GM23338 (cell line): ENCODE data around the gene BCL2A1. TPM values are rescaled to one million over a fixed set of nuclear protein-coding genes. Genes with fewer than 3 reads are reported as not detected.
A peak's percentile ranks its signal among the peaks of the same experiment; 100 is the strongest.

ENCODE experiments used
- ATAC-seq: fragments of 200-7000 bp; cut with Tn5 transposase; 3 replicates; pipeline ENCODE4 v1.9.1; 2020
- DNase-seq: peaks from one replicate; pipeline ENCODE4 v3.0.0-alpha.2; 2015; ENCODE audit warnings: low spot score
- H2AFZ ChIP-seq: fragments of 200-600 bp; sonication (generic); 2 replicates; pipeline ENCODE4 v1.8.0; 2016; ENCODE audit warnings: antibody characterized with exemption, mild to moderate bottlenecking, moderate library complexity
- H3F3A ChIP-seq: fragments of 200-600 bp; sonication (generic); replicated peaks from 2 replicates; pipeline ENCODE4 v1.8.0; 2017; ENCODE audit warnings: antibody characterized with exemption, mixed run types, low read depth
- H3K27ac ChIP-seq: fragments of 200-600 bp; sonication (generic); 2 replicates; pipeline ENCODE4 v1.6.1; 2016; ENCODE audit warnings: low read depth
- H3K27me3 ChIP-seq: fragments of 200-600 bp; sonication (generic); 2 replicates; pipeline ENCODE4 v1.8.0; 2016; ENCODE audit warnings: mild to moderate bottlenecking, mixed run types, moderate library complexity; ENCODE audit not compliant: insufficient read depth
- H3K36me3 ChIP-seq: fragments of 200-600 bp; sonication (generic); 2 replicates; pipeline ENCODE4 v1.8.0; 2016; ENCODE audit warnings: mild to moderate bottlenecking; ENCODE audit not compliant: insufficient read depth
- H3K4me1 ChIP-seq: fragments of 200-600 bp; sonication (generic); 2 replicates; pipeline ENCODE4 v1.8.0; 2016; ENCODE audit warnings: mild to moderate bottlenecking, moderate library complexity; ENCODE audit not compliant: insufficient read depth
- H3K4me2 ChIP-seq: fragments of 200-600 bp; sonication (generic); 2 replicates; pipeline ENCODE4 v1.7.1; 2017; ENCODE audit warnings: mixed run types
- H3K4me3 ChIP-seq: fragments of 200-600 bp; sonication (generic); 2 replicates; pipeline ENCODE4 v1.6.1; 2016; ENCODE audit warnings: mixed run types
- H3K79me2 ChIP-seq: fragments of 200-600 bp; sonication (generic); replicated peaks from 2 replicates; pipeline ENCODE4 v1.8.0; 2017; ENCODE audit warnings: mild to moderate bottlenecking; ENCODE audit not compliant: insufficient read depth
- H3K9me2 ChIP-seq: fragments of 200-600 bp; sonication (generic); 2 replicates; pipeline ENCODE4 v1.8.0; 2017; ENCODE audit not compliant: insufficient read depth
- H4K20me1 ChIP-seq: fragments of 200-600 bp; sonication (generic); replicated peaks from 2 replicates; pipeline ENCODE4 v1.8.0; 2017; ENCODE audit warnings: mild to moderate bottlenecking; ENCODE audit not compliant: insufficient read depth
- H3K27ac Mint-ChIP-seq: 2 replicates; pipeline ENCODE4 v1.8.0; 2020; ENCODE audit warnings: inconsistent platforms, mild to moderate bottlenecking, moderate library complexity, mixed read lengths
- H3K27me3 Mint-ChIP-seq: 3 replicates; pipeline ENCODE4 v1.8.0; 2022; ENCODE audit warnings: low read depth, mild to moderate bottlenecking, moderate library complexity, mixed read lengths, inconsistent platforms; ENCODE audit not compliant: insufficient read depth, poor library complexity
- H3K36me3 Mint-ChIP-seq: 3 replicates; pipeline ENCODE4 v1.8.0; 2021; ENCODE audit warnings: low read depth, mild to moderate bottlenecking, inconsistent platforms, moderate library complexity, mixed read lengths
- H3K4me1 Mint-ChIP-seq: 3 replicates; pipeline ENCODE4 v1.8.0; 2020; ENCODE audit warnings: mild to moderate bottlenecking, inconsistent platforms, mixed read lengths
- H3K4me3 Mint-ChIP-seq: 3 replicates; pipeline ENCODE4 v1.8.0; 2021; ENCODE audit warnings: moderate library complexity, mild to moderate bottlenecking, inconsistent platforms, mixed read lengths
- H3K9me3 Mint-ChIP-seq: 3 replicates; pipeline ENCODE4 v1.8.0; 2020; ENCODE audit warnings: moderate library complexity, mild to moderate bottlenecking, inconsistent platforms, mixed read lengths
- CREB1 ChIP-seq: fragments of 250-450 bp; sonication (Bioruptor Pico); IDR thresholded peaks from 2 replicates; pipeline ENCODE4 v1.5.0; 2020; ENCODE audit warnings: low read depth, mild to moderate bottlenecking, moderate library complexity
- EZH2 ChIP-seq: fragments of 200-600 bp; sonication (generic); IDR thresholded peaks from one replicate; pipeline ENCODE4 v1.8.0; 2017; ENCODE audit warnings: antibody characterized with exemption, mild to moderate bottlenecking, low read depth; ENCODE audit not compliant: unreplicated experiment
- JUNB ChIP-seq: IDR thresholded peaks from one replicate; pipeline ENCODE4 v1.6.1; 2016; ENCODE audit warnings: antibody characterized with exemption; ENCODE audit not compliant: unreplicated experiment
- NANOG ChIP-seq: IDR thresholded peaks from 2 replicates; pipeline ENCODE4 v1.6.1; 2016; ENCODE audit warnings: antibody characterized with exemption, borderline replicate concordance
- POLR2AphosphoS5 ChIP-seq: IDR thresholded peaks from 2 replicates; pipeline ENCODE4 v1.6.1; 2016; ENCODE audit warnings: antibody characterized with exemption, low read depth
- STAT1 ChIP-seq: IDR thresholded peaks from one replicate; pipeline ENCODE4 v1.6.1; 2016; ENCODE audit warnings: antibody characterized with exemption; ENCODE audit not compliant: unreplicated experiment
- ZNF331 ChIP-seq: fragments of 250-450 bp; sonication (Bioruptor Pico); IDR thresholded peaks from 2 replicates; pipeline ENCODE4 v1.5.0; 2020; ENCODE audit warnings: low read depth, mild to moderate bottlenecking, moderate library complexity
- polyA plus RNA-seq: library from polyadenylated mRNA; unstranded; fragments of >200 nt; fragmentation: Nextera tagmentation; extraction: Ambion mirVana; gene quantifications from 2 replicates; pipeline ENCODE4 v1.2.1, GENCODE V29; 2016
- total RNA-seq: library from RNA; depleted of rRNA; stranded (reverse); fragments of >200 nt; shearing (Covaris generic); gene quantifications from 2 replicates; pipeline ENCODE4 v1.2.3, GENCODE V29; 2014
- TF ChIP-seq, protein P1 (sequence below): IDR thresholded peaks from one replicate; pipeline ENCODE4 v1.6.1; 2018; ENCODE audit warnings: antibody characterized with exemption; ENCODE audit not compliant: unreplicated experiment
- TF ChIP-seq, protein P2 (sequence below), 2 experiments: fragments of 200-600 bp in 1 of 2; sonication (generic) in 1 of 2; conservative IDR thresholded peaks; 2 replicates each; pipeline versions ENCODE4 v1.5.1 to v1.6.1; 2016 to 2017; ENCODE audit warnings: antibody characterized with exemption in 2 of 2, low read depth in 2 of 2, mild to moderate bottlenecking in 2 of 2, moderate library complexity in 1 of 2

BCL2A1 gene
- total and polyA plus RNA-seq, 2 experiments from 2014 or later: not detected

DNA sequence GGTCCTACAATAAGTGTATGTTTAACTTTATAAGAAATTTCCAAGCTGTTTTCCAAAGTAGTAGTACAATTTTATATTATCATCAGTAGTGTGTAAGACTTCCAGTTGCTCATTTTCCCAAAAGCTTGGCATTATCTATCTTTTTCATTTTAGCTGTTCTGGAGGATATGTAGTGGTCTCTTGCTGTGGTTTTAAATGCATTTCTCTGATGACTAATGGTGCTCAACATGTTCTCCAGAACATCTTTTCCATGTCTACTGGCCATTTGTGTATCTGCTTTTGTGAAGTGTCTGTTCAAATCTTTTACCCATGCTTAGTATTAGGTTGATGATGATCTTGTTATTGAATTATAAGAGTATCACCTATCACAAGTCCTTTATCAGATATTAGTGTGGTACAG is 13.3 kb downstream of the BCL2A1 start (continued):
- TF ChIP-seq ZNF331 (CRISPR knock-in tag) (no peak), STAT1 (no peak)

DNA sequence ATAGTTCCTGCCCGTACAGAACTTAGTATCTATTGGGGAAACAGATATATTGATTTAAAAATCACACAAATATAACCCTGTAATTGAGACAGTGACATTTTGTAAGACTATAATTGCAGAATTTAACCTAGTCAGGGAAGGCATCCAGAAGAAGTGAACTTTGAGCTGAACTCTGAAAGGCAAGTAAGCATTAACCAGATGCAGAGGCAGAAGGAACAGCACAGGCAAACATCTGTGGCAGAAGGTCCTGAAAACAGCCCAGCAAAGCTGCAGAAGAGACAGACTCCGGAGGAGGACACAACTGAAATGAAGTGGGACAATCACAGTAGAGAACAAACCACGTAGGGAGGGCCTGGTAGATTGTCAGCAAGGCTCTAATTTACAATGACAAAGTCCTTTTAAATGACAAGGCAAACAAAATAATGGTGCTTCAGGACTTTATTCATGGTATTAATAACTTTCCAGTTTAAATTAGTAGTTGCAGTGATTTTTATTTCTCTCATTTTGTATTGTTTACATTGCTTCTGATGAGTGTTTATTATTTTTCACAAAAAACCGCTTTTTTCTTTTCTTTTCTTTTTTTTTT is 14.5 kb downstream of the BCL2A1 start:
- Histone ChIP-seq H3K36me3 (no peaks in the 10 kb centered on the region), H3K9me2 (no peaks in the 10 kb centered on the region; the same call in 1 of the 2 replicates), H3F3A (no peaks in the 10 kb centered on the region), H3K27ac (no peak overlapping the region), H3K4me1 (no peaks in the 10 kb centered on the region), H3K27me3 (no peaks in the 10 kb centered on the region), H4K20me1 (no peaks in the 10 kb centered on the region), H3K79me2 (no peaks in the 10 kb centered on the region), H3K4me2 (no peak overlapping the region), H3K4me3 (no peak overlapping the region), H2AFZ (peak overlapping the region; percentile 75; the same call in 1 of the 2 replicates)
- no peaks in the 10 kb centered on the region for H3K36me3 Mint-ChIP-seq
- no peaks in the 10 kb centered on the region for H3K9me3 Mint-ChIP-seq
- no peaks in the 10 kb centered on the region for H3K4me1 Mint-ChIP-seq
- ATAC-seq (no peak), DNase-seq (no peak)
- no peaks in the 10 kb centered on the region for H3K27me3 Mint-ChIP-seq
- H3K4me3 Mint-ChIP-seq: no peak overlapping the region
- no peak overlapping the region for H3K27ac Mint-ChIP-seq
- TF ChIP-seq CREB1 (CRISPR knock-in tag): no peak
- no peak for TF ChIP-seq JUNB
- no peak for TF ChIP-seq NANOG
- TF ChIP-seq POLR2AphosphoS5: no peak

DNA sequence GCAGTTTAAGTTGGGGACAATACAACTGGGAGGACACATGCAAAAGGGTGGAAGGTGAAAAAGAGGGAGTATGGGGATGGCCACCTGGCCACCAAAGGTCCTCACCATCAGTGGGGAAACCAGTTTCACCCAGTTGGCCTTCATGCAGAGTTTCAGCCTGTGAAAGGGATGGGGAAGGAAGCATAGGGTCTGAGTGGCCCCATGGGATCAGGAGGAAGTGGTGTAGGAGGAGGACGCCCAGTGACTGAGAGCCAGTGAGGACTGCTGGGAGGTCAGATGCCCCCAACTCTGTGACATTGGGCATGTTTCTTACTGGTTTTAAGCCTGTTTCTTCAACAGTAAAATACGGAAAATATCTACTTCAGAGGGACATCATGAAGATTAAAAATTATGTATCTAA is 16.3 kb downstream of the BCL2A1 start:
- Mint-ChIP-seq H3K4me1 (no peaks in the 10 kb centered on the region), H3K36me3 (no peaks in the 10 kb centered on the region), H3K27me3 (no peaks in the 10 kb centered on the region), H3K9me3 (no peaks in the 10 kb centered on the region), H3K4me3 (no peak overlapping the region), H3K27ac (no peak overlapping the region)
- Histone ChIP-seq H3F3A (no peaks in the 10 kb centered on the region), H2AFZ (peak overlapping the region; percentile 28; the same call in 1 of the 2 replicates), H4K20me1 (no peaks in the 10 kb centered on the region), H3K79me2 (no peaks in the 10 kb centered on the region), H3K27ac (no peak overlapping the region), H3K4me3 (no peak overlapping the region), H3K9me2 (no peaks in the 10 kb centered on the region; the same call in 1 of the 2 replicates), H3K4me1 (no peaks in the 10 kb centered on the region), H3K27me3 (no peaks in the 10 kb centered on the region), H3K4me2 (no peak overlapping the region), H3K36me3 (no peaks in the 10 kb centered on the region)
- ATAC-seq: no peak
- TF ChIP-seq, protein P1, sequence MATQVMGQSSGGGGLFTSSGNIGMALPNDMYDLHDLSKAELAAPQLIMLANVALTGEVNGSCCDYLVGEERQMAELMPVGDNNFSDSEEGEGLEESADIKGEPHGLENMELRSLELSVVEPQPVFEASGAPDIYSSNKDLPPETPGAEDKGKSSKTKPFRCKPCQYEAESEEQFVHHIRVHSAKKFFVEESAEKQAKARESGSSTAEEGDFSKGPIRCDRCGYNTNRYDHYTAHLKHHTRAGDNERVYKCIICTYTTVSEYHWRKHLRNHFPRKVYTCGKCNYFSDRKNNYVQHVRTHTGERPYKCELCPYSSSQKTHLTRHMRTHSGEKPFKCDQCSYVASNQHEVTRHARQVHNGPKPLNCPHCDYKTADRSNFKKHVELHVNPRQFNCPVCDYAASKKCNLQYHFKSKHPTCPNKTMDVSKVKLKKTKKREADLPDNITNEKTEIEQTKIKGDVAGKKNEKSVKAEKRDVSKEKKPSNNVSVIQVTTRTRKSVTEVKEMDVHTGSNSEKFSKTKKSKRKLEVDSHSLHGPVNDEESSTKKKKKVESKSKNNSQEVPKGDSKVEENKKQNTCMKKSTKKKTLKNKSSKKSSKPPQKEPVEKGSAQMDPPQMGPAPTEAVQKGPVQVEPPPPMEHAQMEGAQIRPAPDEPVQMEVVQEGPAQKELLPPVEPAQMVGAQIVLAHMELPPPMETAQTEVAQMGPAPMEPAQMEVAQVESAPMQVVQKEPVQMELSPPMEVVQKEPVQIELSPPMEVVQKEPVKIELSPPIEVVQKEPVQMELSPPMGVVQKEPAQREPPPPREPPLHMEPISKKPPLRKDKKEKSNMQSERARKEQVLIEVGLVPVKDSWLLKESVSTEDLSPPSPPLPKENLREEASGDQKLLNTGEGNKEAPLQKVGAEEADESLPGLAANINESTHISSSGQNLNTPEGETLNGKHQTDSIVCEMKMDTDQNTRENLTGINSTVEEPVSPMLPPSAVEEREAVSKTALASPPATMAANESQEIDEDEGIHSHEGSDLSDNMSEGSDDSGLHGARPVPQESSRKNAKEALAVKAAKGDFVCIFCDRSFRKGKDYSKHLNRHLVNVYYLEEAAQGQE: no peak
- TF ChIP-seq EZH2: no peak
- TF ChIP-seq, protein P2, sequence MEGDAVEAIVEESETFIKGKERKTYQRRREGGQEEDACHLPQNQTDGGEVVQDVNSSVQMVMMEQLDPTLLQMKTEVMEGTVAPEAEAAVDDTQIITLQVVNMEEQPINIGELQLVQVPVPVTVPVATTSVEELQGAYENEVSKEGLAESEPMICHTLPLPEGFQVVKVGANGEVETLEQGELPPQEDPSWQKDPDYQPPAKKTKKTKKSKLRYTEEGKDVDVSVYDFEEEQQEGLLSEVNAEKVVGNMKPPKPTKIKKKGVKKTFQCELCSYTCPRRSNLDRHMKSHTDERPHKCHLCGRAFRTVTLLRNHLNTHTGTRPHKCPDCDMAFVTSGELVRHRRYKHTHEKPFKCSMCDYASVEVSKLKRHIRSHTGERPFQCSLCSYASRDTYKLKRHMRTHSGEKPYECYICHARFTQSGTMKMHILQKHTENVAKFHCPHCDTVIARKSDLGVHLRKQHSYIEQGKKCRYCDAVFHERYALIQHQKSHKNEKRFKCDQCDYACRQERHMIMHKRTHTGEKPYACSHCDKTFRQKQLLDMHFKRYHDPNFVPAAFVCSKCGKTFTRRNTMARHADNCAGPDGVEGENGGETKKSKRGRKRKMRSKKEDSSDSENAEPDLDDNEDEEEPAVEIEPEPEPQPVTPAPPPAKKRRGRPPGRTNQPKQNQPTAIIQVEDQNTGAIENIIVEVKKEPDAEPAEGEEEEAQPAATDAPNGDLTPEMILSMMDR (conservative IDR thresholded peaks at IDR 0.05; ENCODE audit: low read depth in 2 of 2): no peak
- no peak for TF ChIP-seq ZNF331 (CRISPR knock-in tag)
- no peak for DNase-seq
